Endothelial cell of umbilical vein (primary cell): Measurements from ENCODE around the gene DACT1. TPM values are rescaled to one million over a fixed set of nuclear protein-coding genes. Genes with fewer than 3 reads are reported as not detected.

Experiments
- BruUV-seq: library from RNA; stranded (reverse); fragments of 400-500 nt; replicated peaks from 2 replicates; lab custom pipeline; 2021; lab: Mats Ljungman, UMichigan
- CTCF ChIA-PET: fragments of 300-600, 350-600 bp; sonication (Branson Sonifier 250); formaldehyde crosslinking; loops from one replicate; lab custom pipeline; 2021; ENCODE audit warnings: antibody characterized with exemption, inconsistent platforms; lab: Charles Lee
- POLR2A ChIA-PET: fragments of 300-600, 350-600 bp; sonication (Branson Sonifier 250); formaldehyde crosslinking; loops from one replicate; lab custom pipeline; 2021; ENCODE audit warnings: antibody characterized with exemption, inconsistent platforms; lab: Charles Lee
- DNase-seq: peaks from one replicate; pipeline ENCODE4 v3.0.0-alpha.2; 2011; ENCODE audit warnings: low read depth, low spot score
- FAIRE-seq: peaks from 2 replicates; lab custom pipeline; 2011; peaks lifted over from hg19 to GRCh38; lab: Jason Lieb, UNC
- H2AFZ ChIP-seq: 2 replicates; pipeline ENCODE4 v1.6.0; 2012; ENCODE audit warnings: low read depth, low read length, control low read depth, inconsistent platforms
- H3K27ac ChIP-seq: 2 replicates; pipeline ENCODE4 v1.5.1; 2011; ENCODE audit warnings: low read depth, mild to moderate bottlenecking, control low read depth, low read length, moderate library complexity; ENCODE audit not compliant: insufficient read depth
- H3K27me3 ChIP-seq, 2 experiments: 2 replicates each; pipeline versions ENCODE4 v1.6.0 to v1.6.1; 2011; ENCODE audit warnings: low read length in 2 of 2, mixed read lengths in 1 of 2; ENCODE audit not compliant: control insufficient read depth in 2 of 2, insufficient read depth in 2 of 2
- H3K36me3 ChIP-seq, 2 experiments: 2 replicates in 1 of 2; 3 replicates in 1 of 2; pipeline ENCODE4 v1.5.1; 2011; ENCODE audit warnings: low read length in 2 of 2, mild to moderate bottlenecking in 1 of 2, moderate library complexity in 1 of 2; ENCODE audit not compliant: control insufficient read depth in 2 of 2, insufficient read depth in 2 of 2; ENCODE audit errors: extremely low read depth in 1 of 2
- H3K4me1 ChIP-seq: 3 replicates; pipeline ENCODE4 v1.5.1; 2011; ENCODE audit warnings: mild to moderate bottlenecking, low read length; ENCODE audit not compliant: control insufficient read depth, insufficient read depth; ENCODE audit errors: extremely low read depth
- H3K4me2 ChIP-seq: 2 replicates; pipeline ENCODE4 v1.6.1; 2011; ENCODE audit warnings: low read length, control low read depth, mixed read lengths; ENCODE audit not compliant: insufficient read depth
- H3K4me3 ChIP-seq, 3 experiments: fragments of 200-600 bp in 1 of 3; sonication (generic), shearing (Covaris generic) in 1 of 3; replicated peaks in 1 of 3; 2 replicates each; pipeline ENCODE4 v1.5.1; 2011 to 2016; ENCODE audit warnings: control low read depth in 3 of 3, low read length in 3 of 3, mild to moderate bottlenecking in 2 of 3, inconsistent platforms in 1 of 3, low read depth in 1 of 3, moderate library complexity in 1 of 3; ENCODE audit not compliant: insufficient read depth in 1 of 3
- H3K79me2 ChIP-seq: 2 replicates; pipeline ENCODE4 v1.6.0; 2012; ENCODE audit warnings: low read length, inconsistent platforms; ENCODE audit not compliant: control insufficient read depth, insufficient read depth
- H3K9ac ChIP-seq: replicated peaks from 2 replicates; pipeline ENCODE3; 2011; ENCODE audit warnings: low read length, control low read depth; ENCODE audit not compliant: insufficient read depth; ENCODE audit errors: extremely low read depth
- H3K9me1 ChIP-seq: replicated peaks from 3 replicates; pipeline ENCODE4 v1.6.0; 2011; ENCODE audit warnings: mild to moderate bottlenecking, low read length; ENCODE audit not compliant: control insufficient read depth, insufficient read depth; ENCODE audit errors: extremely low read depth
- H3K9me3 ChIP-seq: replicated peaks from 2 replicates; pipeline ENCODE4 v1.5.1; 2012; ENCODE audit warnings: low read length, inconsistent platforms; ENCODE audit not compliant: control insufficient read depth, insufficient read depth
- H4K20me1 ChIP-seq: replicated peaks from 2 replicates; pipeline ENCODE3; 2011; ENCODE audit warnings: mild to moderate bottlenecking, low read length; ENCODE audit not compliant: control insufficient read depth, insufficient read depth; ENCODE audit errors: extremely low read depth
- EZH2 ChIP-seq: IDR thresholded peaks from 2 replicates; pipeline ENCODE4 v1.6.1; 2012; ENCODE audit warnings: borderline replicate concordance, low read depth, mild to moderate bottlenecking, moderate library complexity, low read length, inconsistent platforms; ENCODE audit not compliant: severe bottlenecking
- FOS ChIP-seq: IDR thresholded peaks from 2 replicates; pipeline ENCODE4 v1.6.1; 2011; ENCODE audit warnings: mild to moderate bottlenecking, low read length, moderate library complexity, borderline replicate concordance; ENCODE audit not compliant: insufficient read depth
- GATA2 ChIP-seq: IDR thresholded peaks from 2 replicates; pipeline ENCODE4 v1.7.0; 2011; ENCODE audit warnings: low read depth, mild to moderate bottlenecking, moderate library complexity, mixed read lengths, low read length; ENCODE audit not compliant: insufficient read length, insufficient read depth
- JUN ChIP-seq: IDR thresholded peaks from 2 replicates; pipeline ENCODE4 v1.6.1; 2011; ENCODE audit warnings: borderline replicate concordance, low read depth; ENCODE audit not compliant: insufficient read length, insufficient read depth
- MYC ChIP-seq: IDR thresholded peaks from one replicate; pipeline ENCODE4 v1.6.1; 2011; ENCODE audit warnings: mild to moderate bottlenecking, low read depth, low read length
- POLR2A ChIP-seq: IDR thresholded peaks from 2 replicates; pipeline ENCODE4 v1.6.1; 2012; ENCODE audit warnings: low read depth, mild to moderate bottlenecking, control low read depth, low read length
- POLR2AphosphoS5 ChIP-seq: IDR thresholded peaks from 2 replicates; pipeline ENCODE4 v1.6.1; 2012; ENCODE audit warnings: low read depth, mild to moderate bottlenecking, control low read depth, low read length, moderate library complexity; ENCODE audit not compliant: insufficient read depth
- dilution Hi-C: fragments of 300-500 bp; cut with MboI; formaldehyde crosslinking; loops from one replicate; pipeline ENCODE4 v1.15.0; 2019; ENCODE audit warnings: low sequenced_read_pairs; ENCODE audit not compliant: extremely low pct_ligation_motif_present
- intact Hi-C: fragments of 100-400 bp; cut with micrococcal nuclease; formaldehyde crosslinking; loops from one replicate; pipeline ENCODE4 v1.10.0; 2022
- polyA plus RNA-seq, 4 experiments: library from polyadenylated mRNA; depleted of rRNA in 3 of 4; stranded (reverse) in 3 of 4; unstranded in 1 of 4; fragments of >200 nt; gene quantifications; 2 replicates each; pipeline versions ENCODE4 v1.2.1 to v1.2.3, GENCODE V29; 2011 to 2012; ENCODE audit warnings: missing spikeins in 1 of 4
- total RNA-seq: library from RNA; stranded (reverse); gene quantifications from 2 replicates; pipeline ENCODE4 v1.2.3, GENCODE V29; 2021
- TF ChIP-seq, protein P1 (sequence below): IDR thresholded peaks from 2 replicates; pipeline ENCODE4 v1.6.1; 2011; ENCODE audit not compliant: insufficient read depth, insufficient read length
- TF ChIP-seq, protein P2 (sequence below), 2 donors: IDR thresholded peaks; 1 replicate in 1 of 2; 2 replicates in 1 of 2; pipeline ENCODE4 v1.5.1; 2011; ENCODE audit warnings: low read length in 2 of 2, mild to moderate bottlenecking in 2 of 2, moderate library complexity in 2 of 2, control low read depth in 1 of 2, inconsistent platforms in 1 of 2, low read depth in 1 of 2; ENCODE audit not compliant: insufficient read depth in 1 of 2; ENCODE audit errors: extremely low read depth in 1 of 2

Gene DACT1
- total and polyA plus RNA-seq, 2 donors (not counting 3 experiments of a cell fraction or from before 2014, with no cell fraction given) = 0.21 to 0.27 TPM

DNA sequence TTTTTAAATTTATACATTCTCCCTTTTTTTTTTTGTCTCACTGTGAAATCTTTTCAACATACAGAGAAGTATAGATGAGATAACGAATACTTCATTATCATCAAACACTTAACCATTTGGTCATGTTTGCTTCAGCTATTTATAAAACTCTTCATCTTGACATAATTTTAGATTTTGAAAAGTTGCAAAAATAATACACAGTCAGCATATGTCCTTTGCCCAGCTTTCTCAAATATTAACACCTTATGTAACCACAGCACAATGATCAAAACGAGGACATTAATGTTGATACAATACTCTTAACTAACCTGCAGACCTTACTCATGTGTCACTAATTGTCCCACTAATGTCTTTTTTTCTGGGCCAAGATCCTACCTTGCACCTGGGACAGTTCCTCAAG lies 36.0 kb downstream of the DACT1 start:
- intact Hi-C loops = no loop called here
- ChIA-PET POLR2A (no interaction called here), CTCF (no interaction called here)
- H3K79me2 ChIP-seq = no peaks in the 10 kb centered on the region
- peaks cover 2 to 7% of the 10 kb centered on the region in 2 experiments for H3K27me3 ChIP-seq
- no peaks in the 10 kb centered on the region for H3K9me1 ChIP-seq
- TF ChIP-seq, protein P1, sequence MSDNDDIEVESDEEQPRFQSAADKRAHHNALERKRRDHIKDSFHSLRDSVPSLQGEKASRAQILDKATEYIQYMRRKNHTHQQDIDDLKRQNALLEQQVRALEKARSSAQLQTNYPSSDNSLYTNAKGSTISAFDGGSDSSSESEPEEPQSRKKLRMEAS = no peak
- TF ChIP-seq, protein P2, sequence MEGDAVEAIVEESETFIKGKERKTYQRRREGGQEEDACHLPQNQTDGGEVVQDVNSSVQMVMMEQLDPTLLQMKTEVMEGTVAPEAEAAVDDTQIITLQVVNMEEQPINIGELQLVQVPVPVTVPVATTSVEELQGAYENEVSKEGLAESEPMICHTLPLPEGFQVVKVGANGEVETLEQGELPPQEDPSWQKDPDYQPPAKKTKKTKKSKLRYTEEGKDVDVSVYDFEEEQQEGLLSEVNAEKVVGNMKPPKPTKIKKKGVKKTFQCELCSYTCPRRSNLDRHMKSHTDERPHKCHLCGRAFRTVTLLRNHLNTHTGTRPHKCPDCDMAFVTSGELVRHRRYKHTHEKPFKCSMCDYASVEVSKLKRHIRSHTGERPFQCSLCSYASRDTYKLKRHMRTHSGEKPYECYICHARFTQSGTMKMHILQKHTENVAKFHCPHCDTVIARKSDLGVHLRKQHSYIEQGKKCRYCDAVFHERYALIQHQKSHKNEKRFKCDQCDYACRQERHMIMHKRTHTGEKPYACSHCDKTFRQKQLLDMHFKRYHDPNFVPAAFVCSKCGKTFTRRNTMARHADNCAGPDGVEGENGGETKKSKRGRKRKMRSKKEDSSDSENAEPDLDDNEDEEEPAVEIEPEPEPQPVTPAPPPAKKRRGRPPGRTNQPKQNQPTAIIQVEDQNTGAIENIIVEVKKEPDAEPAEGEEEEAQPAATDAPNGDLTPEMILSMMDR (IDR thresholded peaks at IDR 0.05; ENCODE audit: extremely low read depth in 1 of 2, insufficient read depth in 1 of 2, low read depth in 1 of 2, low read length in 2 of 2) = no peak
- TF ChIP-seq MYC (no peak), GATA2 (no peak), FOS (no peak), EZH2 (no peak), POLR2A (no peak), POLR2AphosphoS5 (no peak), JUN (no peak)
- DNase-seq = no peak
- FAIRE-seq = no peak
- H3K9ac ChIP-seq = no peak overlapping the region
- dilution Hi-C loops = no loop called here
- no peaks in the 10 kb centered on the region for H3K36me3 ChIP-seq
- no TSS peak for BruUV-seq
- H4K20me1 ChIP-seq = no peaks in the 10 kb centered on the region
- H3K4me1 ChIP-seq = no peaks in the 10 kb centered on the region
- no peak overlapping the region for H3K4me2 ChIP-seq
- H3K9me3 ChIP-seq = no peaks in the 10 kb centered on the region
- no peak overlapping the region for H2AFZ ChIP-seq
- H3K27ac ChIP-seq = no peak overlapping the region
- no peak overlapping the region for H3K4me3 ChIP-seq
